Vagina (tissue), 2 donors: Measurements from ENCODE around the gene KCTD4. TPM values are rescaled to one million over a fixed set of nuclear protein-coding genes. Genes with fewer than 3 reads are reported as not detected.
A peak's percentile ranks its signal among the peaks of the same experiment; 100 is the strongest.

Experiments used
- DNase-seq, 2 donors: peaks; one replicate each; pipeline ENCODE4 v3.0.0-alpha.2; 2017; ENCODE audit errors: extremely low spot score in 2 of 2
- H3K27ac ChIP-seq: fragments of 200-600 bp; sonication (generic); one replicate; pipeline ENCODE4 v1.5.1; 2019
- H3K27me3 ChIP-seq: fragments of 200-600 bp; sonication (generic); one replicate; pipeline ENCODE4 v1.5.1; 2019
- H3K36me3 ChIP-seq, 2 donors: fragments of 200-600 bp; sonication (generic); one replicate each; pipeline ENCODE4 v1.5.1; 2017 to 2019
- H3K4me1 ChIP-seq: fragments of 200-600 bp; sonication (generic); one replicate; pipeline ENCODE4 v1.5.1; 2019
- H3K4me3 ChIP-seq, 2 donors: fragments of 200-600 bp; sonication (generic); 1 replicate in 1 of 2; 2 replicates in 1 of 2; pipeline ENCODE4 v1.5.1; 2016 to 2019
- H3K9me3 ChIP-seq: fragments of 200-600 bp; sonication (generic); one replicate; pipeline ENCODE4 v1.5.1; 2019
- CTCF ChIP-seq, 3 experiments: fragments of 450-650 bp in 2 of 3; fragments of 200-600 bp in 1 of 3; sonication (generic) in 1 of 3; IDR thresholded peaks; one replicate each; pipeline ENCODE4 v1.5.1; 2017 to 2019; ENCODE audit warnings: antibody characterized with exemption in 3 of 3, mild to moderate bottlenecking in 2 of 3, moderate library complexity in 2 of 3
- POLR2A ChIP-seq, 2 donors: fragments of 450-650 bp; IDR thresholded peaks; one replicate each; pipeline ENCODE4 v1.6.1; 2017; ENCODE audit warnings: antibody characterized with exemption in 2 of 2, mild to moderate bottlenecking in 2 of 2, moderate library complexity in 2 of 2
- POLR2AphosphoS5 ChIP-seq, 2 donors: sonication (generic); formaldehyde crosslinking; IDR thresholded peaks; one replicate each; pipeline ENCODE4 v1.9.0; 2017; ENCODE audit warnings: antibody characterized with exemption in 2 of 2, mild to moderate bottlenecking in 2 of 2, low read depth in 1 of 2; ENCODE audit not compliant: insufficient read depth in 1 of 2
- intact Hi-C: fragments of 100-400 bp; cut with DNase I; formaldehyde crosslinking; loops from one replicate; pipeline ENCODE4 v1.15.1; 2023
- total RNA-seq: library from RNA; depleted of rRNA; stranded (reverse); fragments of >200 nt; gene quantifications from one replicate; pipeline ENCODE4 v1.2.3, GENCODE V29; 2016

The KCTD4 gene
- total RNA-seq, 1 donor from 2014 or later, result not detected

- intact Hi-C loops, result no loop called here
- Histone ChIP-seq H3K4me3 (no peak overlapping the region), H3K36me3 (peaks cover 0 to 15% of the 10 kb centered on the region in 2 donors), H3K4me1 (peaks cover 16% of the 10 kb centered on the region), H3K27me3 (no peaks in the 10 kb centered on the region), H3K27ac (peak overlapping the region; percentile 20), H3K9me3 (no peaks in the 10 kb centered on the region)
- no peak for DNase-seq
- TF ChIP-seq POLR2AphosphoS5 (IDR thresholded peaks at IDR 0.05; ENCODE audit: insufficient read depth in 1 of 2, low read depth in 1 of 2) (no peak), POLR2A (IDR thresholded peaks at IDR 0.05) (no peak), CTCF (IDR thresholded peaks at IDR 0.05) (no peak)
Observed at GRCh38 chr13:45162194-45162593, 38.7 kb downstream of the KCTD4 start.

DNA sequence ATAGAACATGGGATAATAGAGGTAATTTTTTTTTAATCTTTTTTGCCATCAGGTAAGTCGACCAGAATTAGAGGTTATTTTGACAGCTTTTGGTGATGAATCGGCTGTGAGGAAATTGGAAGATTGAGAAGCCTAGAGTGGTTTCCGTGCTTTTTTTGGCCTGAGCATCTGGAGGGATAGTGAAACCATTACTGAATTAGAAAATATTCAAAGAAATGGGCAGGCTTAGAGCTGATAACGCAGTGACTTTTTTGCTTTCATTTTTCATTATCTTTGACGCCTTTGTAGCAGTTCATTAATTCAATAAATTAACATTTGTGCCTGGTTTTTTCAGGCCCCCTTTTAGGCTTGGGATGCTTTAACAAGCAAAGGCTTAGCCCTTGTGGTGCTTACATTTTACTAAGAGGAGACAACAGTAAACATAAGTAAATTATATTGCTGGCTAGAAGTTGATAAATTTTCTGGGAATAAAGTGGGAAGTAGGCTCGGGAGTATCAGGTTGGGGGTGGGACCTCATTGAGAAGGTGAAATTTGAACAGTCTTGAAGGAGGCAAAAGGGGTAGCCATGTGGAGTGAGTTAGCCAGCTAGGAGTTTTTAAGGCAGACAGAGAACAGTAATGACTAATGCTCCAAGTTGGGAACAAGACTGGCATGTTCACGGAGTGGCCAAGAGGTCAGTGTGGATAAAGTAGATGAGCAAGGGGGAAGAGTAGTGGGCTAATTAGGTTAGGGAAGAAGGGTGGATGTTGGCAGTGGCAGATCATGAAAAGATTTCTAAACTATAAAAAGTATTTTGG is 44.1 kb downstream of the KCTD4 start:
- H3K4me3 ChIP-seq, result no peak overlapping the region
- no peak for TF ChIP-seq CTCF (IDR thresholded peaks at IDR 0.05)
- TF ChIP-seq POLR2AphosphoS5 (IDR thresholded peaks at IDR 0.05; ENCODE audit: insufficient read depth in 1 of 2, low read depth in 1 of 2), result no peak
- no peak for TF ChIP-seq POLR2A (IDR thresholded peaks at IDR 0.05)
- no peaks in the 10 kb centered on the region for H3K4me1 ChIP-seq
- H3K36me3 ChIP-seq, result peaks cover 0 to 18% of the 10 kb centered on the region in 2 donors
- intact Hi-C loops, result no loop called here
- no peak overlapping the region for H3K27ac ChIP-seq
- no peak for DNase-seq
- no peaks in the 10 kb centered on the region for H3K27me3 ChIP-seq
- no peaks in the 10 kb centered on the region for H3K9me3 ChIP-seq

DNA sequence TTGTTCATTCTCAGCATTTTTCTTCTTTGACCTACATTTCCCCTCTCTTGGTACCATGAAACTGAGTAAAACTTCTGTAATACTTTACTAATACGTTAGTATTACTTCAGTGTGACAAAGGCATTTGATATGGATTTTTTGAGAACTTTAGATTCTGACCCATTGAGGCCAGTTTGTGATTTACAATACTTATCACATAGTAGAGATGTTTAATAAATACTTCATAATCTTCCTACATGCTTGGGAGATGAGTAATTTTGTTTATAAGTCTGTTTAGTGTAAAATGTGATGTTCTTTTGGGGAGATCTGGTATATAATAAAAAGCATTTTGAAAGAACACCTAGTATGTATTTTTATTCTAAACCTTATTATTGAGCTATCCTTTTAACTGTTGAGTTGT is 50.9 kb downstream of the KCTD4 start:
- H3K9me3 ChIP-seq, result no peaks in the 10 kb centered on the region
- H3K27me3 ChIP-seq, result no peaks in the 10 kb centered on the region
- intact Hi-C loops, result no loop called here
- no peak for TF ChIP-seq POLR2AphosphoS5 (IDR thresholded peaks at IDR 0.05; ENCODE audit: insufficient read depth in 1 of 2, low read depth in 1 of 2)
- TF ChIP-seq CTCF (IDR thresholded peaks at IDR 0.05), result no peak
- TF ChIP-seq POLR2A (IDR thresholded peaks at IDR 0.05), result no peak
- no peak overlapping the region for H3K27ac ChIP-seq
- H3K36me3 ChIP-seq, result peaks cover 0 to 7% of the 10 kb centered on the region in 2 donors
- no peak for DNase-seq
- H3K4me1 ChIP-seq, result no peaks in the 10 kb centered on the region
- H3K4me3 ChIP-seq, result no peak overlapping the region

GRCh38 chr13:45143346-45143751 is 57.5 kb downstream of the KCTD4 start:
- H3K27me3 ChIP-seq, result no peaks in the 10 kb centered on the region
- H3K4me1 ChIP-seq, result no peaks in the 10 kb centered on the region
- H3K9me3 ChIP-seq, result no peaks in the 10 kb centered on the region
- no peak overlapping the region for H3K4me3 ChIP-seq
- no peak for DNase-seq
- no peak overlapping the region for H3K27ac ChIP-seq
- H3K36me3 ChIP-seq, result no peaks in the 10 kb centered on the region
- intact Hi-C loops, result no loop called here
- no peak for TF ChIP-seq POLR2A (IDR thresholded peaks at IDR 0.05)
- no peak for TF ChIP-seq CTCF (IDR thresholded peaks at IDR 0.05)
- no peak for TF ChIP-seq POLR2AphosphoS5 (IDR thresholded peaks at IDR 0.05; ENCODE audit: insufficient read depth in 1 of 2, low read depth in 1 of 2)

Other genes with a start within 250 kb of the KCTD4 start
- 2.5 TPM for gene NUFIP1, start 211.6 kb downstream of the KCTD4 start, total RNA-seq
- 20.9 TPM for gene GPALPP1, start 211.5 kb downstream of the KCTD4 start, total RNA-seq
- gene GTF2F2, start 80.5 kb downstream of the KCTD4 start, total RNA-seq, result 18.9 TPM
- 3,952 TPM for gene TPT1, start 140.1 kb upstream of the KCTD4 start, total RNA-seq
- 11.5 TPM for gene SLC25A30, start 217.3 kb upstream of the KCTD4 start, total RNA-seq